HepG2 (cell line): Measurements from ENCODE around the gene INAFM1. TPM values are rescaled to one million over a fixed set of nuclear protein-coding genes. Genes with fewer than 3 reads are reported as not detected.

Source experiments
- ARID3A ChIP-seq: IDR thresholded peaks from 2 replicates; pipeline ENCODE4 v1.6.1; 2012; ENCODE audit warnings: low read depth, low read length, improper control_type of control experiment
- CREM ChIP-seq, 2 experiments: sonication (generic) in 1 of 2; formaldehyde crosslinking in 1 of 2; IDR thresholded peaks; 2 replicates each; pipeline versions ENCODE4 v1.4.0 to v1.6.1; 2016 to 2020; ENCODE audit warnings: antibody characterized with exemption in 1 of 2, mild to moderate bottlenecking in 1 of 2, missing genetic modification reagents in 1 of 2
- HDAC2 ChIP-seq: sonication (generic); formaldehyde crosslinking; IDR thresholded peaks from 2 replicates; pipeline ENCODE4 v1.4.0; 2020; ENCODE audit warnings: missing genetic modification reagents
- IRX3 ChIP-seq: sonication (generic); formaldehyde crosslinking; IDR thresholded peaks from 2 replicates; pipeline ENCODE4 v1.8.1; 2023; ENCODE audit warnings: mild to moderate bottlenecking, low read depth, missing genetic modification reagents, borderline replicate concordance
- LRRFIP1 ChIP-seq: sonication (generic); formaldehyde crosslinking; conservative IDR thresholded peaks from 2 replicates; pipeline ENCODE4 v1.4.0; 2020; ENCODE audit warnings: missing genetic modification reagents
- MYC ChIP-seq: sonication (generic); formaldehyde crosslinking; IDR thresholded peaks from 2 replicates; pipeline ENCODE4 v1.9.0; 2021; ENCODE audit warnings: missing genetic modification reagents, borderline replicate concordance
- PAX8 ChIP-seq: sonication (generic); formaldehyde crosslinking; IDR thresholded peaks from 2 replicates; pipeline ENCODE4 v1.8.0; 2022; ENCODE audit warnings: mild to moderate bottlenecking, missing genetic modification reagents, borderline replicate concordance
- POGK ChIP-seq: sonication (generic); formaldehyde crosslinking; conservative IDR thresholded peaks from 2 replicates; pipeline ENCODE4 v1.8.0; 2022; ENCODE audit warnings: mild to moderate bottlenecking, moderate library complexity, missing genetic modification reagents
- ZC3H4 ChIP-seq: sonication (generic); formaldehyde crosslinking; IDR thresholded peaks from 2 replicates; pipeline ENCODE4 v1.4.0; 2020; ENCODE audit warnings: missing genetic modification reagents, borderline replicate concordance
- ZFY ChIP-seq: sonication (generic); formaldehyde crosslinking; IDR thresholded peaks from 2 replicates; pipeline ENCODE4 v1.4.0; 2020; ENCODE audit warnings: missing genetic modification reagents
- ZNF280D ChIP-seq: sonication (generic); formaldehyde crosslinking; IDR thresholded peaks from 2 replicates; pipeline ENCODE4 v1.5.1; 2020; ENCODE audit warnings: mild to moderate bottlenecking, missing genetic modification reagents
- polyA plus RNA-seq, 8 experiments: library from polyadenylated mRNA; depleted of rRNA in 3 of 8; stranded (reverse) in 7 of 8; unstranded in 1 of 8; fragments of >200 nt; fragmentation: Illumina TruSeq in 4 of 8; extraction: Trizol in 4 of 8; gene quantifications; 2 replicates each; pipeline versions ENCODE4 v1.2.1 to v1.2.3, GENCODE V29; 2011 to 2016; ENCODE audit warnings: low read depth in 4 of 8, missing spikeins in 1 of 8, mixed read lengths in 1 of 8; ENCODE audit not compliant: insufficient read depth in 1 of 8
- total RNA-seq, 5 experiments: library from RNA; depleted of rRNA; stranded (reverse); fragments of >200 nt; fragmentation: Illumina TruSeq; extraction: Trizol; gene quantifications; 2 replicates each; pipeline ENCODE4 v1.2.3, GENCODE V29; 2016; ENCODE audit warnings: low read depth in 1 of 5
- TF ChIP-seq, protein P1 (sequence below): sonication (generic); formaldehyde crosslinking; IDR thresholded peaks from 2 replicates; pipeline ENCODE4 v1.9.0; 2021; ENCODE audit warnings: missing genetic modification reagents, mild to moderate bottlenecking, borderline replicate concordance
- TF ChIP-seq, protein P2 (sequence below): sonication (generic); formaldehyde crosslinking; IDR thresholded peaks from 2 replicates; pipeline ENCODE4 v1.8.1; 2023; ENCODE audit warnings: mild to moderate bottlenecking, missing genetic modification reagents, borderline replicate concordance
- TF ChIP-seq, protein P3 (sequence below): sonication (generic); formaldehyde crosslinking; IDR thresholded peaks from 2 replicates; pipeline ENCODE4 v1.5.1; 2020; ENCODE audit warnings: mild to moderate bottlenecking, missing genetic modification reagents, borderline replicate concordance

Gene INAFM1
- total and polyA plus RNA-seq, 2 of the 13 experiments (the other 11 are each of a cell fraction or from before 2014, with no cell fraction given), result 0.88 to 1.9 TPM

DNA sequence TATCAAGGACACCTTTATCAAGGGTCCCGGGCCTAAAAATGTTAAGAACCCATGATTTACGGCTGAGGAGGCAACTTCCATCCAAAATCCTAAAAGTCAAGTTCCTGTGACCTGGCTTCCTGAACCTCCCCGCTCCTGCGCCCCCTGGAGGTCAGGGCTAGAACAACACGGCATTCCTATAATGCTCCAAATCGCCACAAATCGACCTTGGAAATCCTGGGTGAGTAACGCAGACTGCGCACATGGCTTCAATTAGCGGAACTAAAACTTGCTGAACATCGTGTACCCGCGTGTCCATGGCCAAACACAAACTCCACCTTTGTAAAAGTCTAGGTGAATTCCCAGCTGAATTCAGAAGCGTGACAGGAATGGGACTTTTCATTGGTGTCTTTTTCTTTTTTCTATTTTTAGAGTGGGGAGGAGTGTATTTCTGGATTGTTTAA, 30.6 kb downstream of the INAFM1 start (continued):
- TF ChIP-seq PAX8 (CRISPR knock-in tag) (no peak), ZC3H4 (CRISPR knock-in tag) (no peak), POGK (CRISPR knock-in tag) (no peak), IRX3 (CRISPR knock-in tag) (no peak), MYC (CRISPR knock-in tag) (peak; percentile 90), ZFY (CRISPR knock-in tag) (no peak), ARID3A (peak; percentile 80; the same call in 1 of the 2 replicates), HDAC2 (CRISPR knock-in tag) (peak; percentile 59), CREM (IDR thresholded peaks at IDR 0.05) (no peak), CREM (CRISPR knock-in tag; IDR thresholded peaks at IDR 0.05) (no peak), LRRFIP1 (no peak), ZNF280D (CRISPR knock-in tag) (peak; percentile 77; the same call in 1 of the 2 replicates)
- TF ChIP-seq, protein P1, sequence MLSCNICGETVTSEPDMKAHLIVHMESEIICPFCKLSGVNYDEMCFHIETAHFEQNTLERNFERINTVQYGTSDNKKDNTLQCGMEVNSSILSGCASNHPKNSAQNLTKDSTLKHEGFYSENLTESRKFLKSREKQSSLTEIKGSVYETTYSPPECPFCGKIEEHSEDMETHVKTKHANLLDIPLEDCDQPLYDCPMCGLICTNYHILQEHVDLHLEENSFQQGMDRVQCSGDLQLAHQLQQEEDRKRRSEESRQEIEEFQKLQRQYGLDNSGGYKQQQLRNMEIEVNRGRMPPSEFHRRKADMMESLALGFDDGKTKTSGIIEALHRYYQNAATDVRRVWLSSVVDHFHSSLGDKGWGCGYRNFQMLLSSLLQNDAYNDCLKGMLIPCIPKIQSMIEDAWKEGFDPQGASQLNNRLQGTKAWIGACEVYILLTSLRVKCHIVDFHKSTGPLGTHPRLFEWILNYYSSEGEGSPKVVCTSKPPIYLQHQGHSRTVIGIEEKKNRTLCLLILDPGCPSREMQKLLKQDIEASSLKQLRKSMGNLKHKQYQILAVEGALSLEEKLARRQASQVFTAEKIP (CRISPR knock-in tag), result no peak
- TF ChIP-seq, protein P2, sequence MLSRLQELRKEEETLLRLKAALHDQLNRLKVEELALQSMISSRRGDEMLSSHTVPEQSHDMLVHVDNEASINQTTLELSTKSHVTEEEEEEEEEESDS (CRISPR knock-in tag), result no peak
- TF ChIP-seq, protein P3, sequence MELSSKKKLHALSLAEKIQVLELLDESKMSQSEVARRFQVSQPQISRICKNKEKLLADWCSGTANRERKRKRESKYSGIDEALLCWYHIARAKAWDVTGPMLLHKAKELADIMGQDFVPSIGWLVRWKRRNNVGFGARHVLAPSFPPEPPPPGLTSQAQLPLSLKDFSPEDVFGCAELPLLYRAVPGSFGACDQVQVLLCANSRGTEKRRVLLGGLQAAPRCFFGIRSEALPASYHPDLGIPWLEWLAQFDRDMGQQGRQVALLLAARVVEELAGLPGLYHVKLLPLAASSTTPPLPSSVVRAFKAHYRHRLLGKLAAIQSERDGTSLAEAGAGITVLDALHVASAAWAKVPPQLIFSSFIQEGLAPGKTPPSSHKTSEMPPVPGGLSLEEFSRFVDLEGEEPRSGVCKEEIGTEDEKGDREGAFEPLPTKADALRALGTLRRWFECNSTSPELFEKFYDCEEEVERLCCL (CRISPR knock-in tag), result no peak
